GM18507 (cell line): ENCODE data around the gene MTUS2.

Experiments used
- DNase-seq: peaks from one replicate; pipeline ENCODE4 v3.0.0; 2011; ENCODE audit warnings: low read depth; ENCODE audit not compliant: insufficient read length; ENCODE audit errors: extremely low spot score
- FAIRE-seq: peaks from 2 replicates; lab custom pipeline; 2011; peaks lifted over from hg19 to GRCh38; lab: Jason Lieb, UNC

The MTUS2 gene

GRCh38 chr13:29131881-29132668, 311.9 kb downstream of the MTUS2 start:
- DNase-seq (no peak), FAIRE-seq (no peak)

GRCh38 chr13:29136341-29136740, 316.2 kb downstream of the MTUS2 start:
- no peak for FAIRE-seq
- no peak for DNase-seq

- DNase-seq (no peak), FAIRE-seq (no peak)
These were observed 316.9 kb downstream of the MTUS2 start for GRCh38 chr13:29137016-29137415.

- DNase-seq: no peak
- no peak for FAIRE-seq
These were observed 317.9 kb downstream of the MTUS2 start for GRCh38 chr13:29137995-29138394.

GRCh38 chr13:29140277-29140676, 320.1 kb downstream of the MTUS2 start:
- no peak for FAIRE-seq
- no peak for DNase-seq

DNA sequence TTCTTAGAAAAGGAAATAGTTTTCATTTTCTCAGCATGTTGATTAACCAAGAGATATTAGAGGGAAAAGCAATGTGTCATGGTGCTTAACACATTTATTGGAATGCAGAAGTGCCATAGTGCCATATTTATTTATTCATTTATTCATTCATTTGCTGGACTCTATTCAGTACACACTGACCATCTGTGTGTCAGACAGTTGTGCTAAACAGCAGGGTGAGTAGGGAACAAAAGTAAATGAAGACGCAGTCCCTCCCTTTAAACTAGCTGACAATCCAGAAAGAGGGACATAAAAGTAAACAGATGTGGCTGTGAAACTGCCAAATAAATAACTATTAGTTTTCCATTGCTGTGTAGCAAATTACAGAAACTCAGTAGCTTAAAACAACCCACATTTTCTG, 323.7 kb downstream of the MTUS2 start:
- no peak for FAIRE-seq

DNA sequence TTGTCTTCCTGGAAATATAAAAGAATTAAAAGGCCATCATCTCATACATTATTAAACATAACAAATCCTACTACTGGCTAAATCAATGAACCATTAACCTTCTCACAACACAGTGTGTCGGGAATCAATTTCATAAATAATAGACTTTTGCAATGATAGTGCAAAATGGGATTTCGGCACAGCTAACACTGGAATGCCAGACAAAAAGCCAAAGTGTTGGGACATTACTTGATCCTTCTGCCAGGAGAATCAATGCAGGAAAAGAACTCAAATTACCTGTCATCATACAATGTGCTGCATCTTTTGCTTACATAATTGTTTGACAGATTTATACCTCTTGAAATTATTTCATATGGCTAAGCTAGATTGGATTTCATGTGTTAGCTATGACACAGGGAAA, 334.3 kb downstream of the MTUS2 start:
- FAIRE-seq: no peak
- DNase-seq: no peak

More for the DNA sequence above, 323.7 kb downstream of the MTUS2 start:
- no peak for DNase-seq

- DNase-seq (no peak), FAIRE-seq (no peak)
These were observed 336.0 kb downstream of the MTUS2 start for GRCh38 chr13:29156136-29156535.

DNA sequence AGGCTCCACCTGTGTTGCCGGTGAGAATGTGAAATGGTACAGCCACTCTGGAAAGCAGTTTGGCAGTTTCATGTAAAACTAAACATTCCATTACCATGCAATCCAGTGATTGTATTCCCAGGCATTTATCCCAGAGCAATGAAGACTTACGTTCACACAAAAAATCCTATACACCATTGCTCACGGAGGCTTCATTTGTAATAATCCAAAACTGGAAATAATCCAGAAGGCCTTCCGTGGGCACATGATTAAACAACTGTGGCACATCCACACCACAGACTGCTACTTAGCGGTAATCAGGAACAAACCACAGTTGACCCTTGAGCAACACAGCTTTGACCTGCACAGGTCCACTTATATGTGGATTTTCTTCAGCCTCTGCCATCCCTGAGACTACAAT, 339.7 kb downstream of the MTUS2 start:
- DNase-seq (no peak), FAIRE-seq (no peak)

GRCh38 chr13:29160862-29161261, 340.7 kb downstream of the MTUS2 start:
- FAIRE-seq (no peak), DNase-seq (no peak)

DNA sequence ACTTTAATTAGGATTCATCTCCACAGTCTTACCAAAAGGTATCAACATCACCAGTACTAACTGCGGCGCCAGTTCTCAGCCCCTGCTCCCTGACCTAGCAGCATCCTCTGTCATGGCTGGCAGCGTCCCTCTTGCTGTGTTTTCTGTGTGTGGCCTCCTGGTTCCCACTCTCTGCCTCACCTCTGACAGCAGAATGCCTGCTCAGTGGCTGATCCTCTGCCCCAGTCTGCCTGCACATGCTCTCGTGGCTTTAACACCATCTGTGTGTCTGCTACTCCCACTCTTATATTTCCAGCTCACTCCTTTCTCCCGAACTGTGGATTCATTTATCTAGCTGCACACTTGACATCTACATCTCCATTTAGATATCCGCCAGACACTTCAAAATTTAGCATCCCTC, 341.5 kb downstream of the MTUS2 start:
- no peak for FAIRE-seq
- no peak for DNase-seq

DNA sequence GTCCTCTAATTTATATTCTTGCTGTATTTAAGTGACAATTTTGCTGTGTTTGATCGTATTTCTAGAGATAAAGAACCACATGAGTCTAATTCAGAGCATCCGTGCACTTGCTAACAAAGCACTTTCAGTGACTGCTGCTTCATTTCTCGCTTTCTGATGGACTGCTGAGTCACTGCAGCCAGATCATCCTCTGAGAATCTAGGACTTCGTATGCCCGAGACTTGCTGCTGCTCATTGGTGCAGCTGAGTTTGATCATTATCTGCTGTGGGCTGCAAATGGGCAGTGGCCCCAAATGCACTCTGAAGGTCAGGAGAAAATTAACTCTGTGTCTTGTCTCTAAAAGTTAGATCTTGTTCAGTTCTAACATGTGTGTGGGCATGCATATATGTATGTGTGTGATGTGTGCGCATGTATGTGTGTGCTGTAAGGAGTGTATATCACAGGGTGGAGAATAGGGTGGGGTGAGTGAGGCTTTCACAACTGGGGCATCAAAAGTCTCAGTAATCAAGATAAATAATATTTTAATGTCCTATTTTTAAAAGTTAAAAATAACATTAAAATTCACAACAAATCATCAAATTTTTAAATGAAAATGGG, 342.6 kb downstream of the MTUS2 start:
- FAIRE-seq (no peak), DNase-seq (no peak)

DNA sequence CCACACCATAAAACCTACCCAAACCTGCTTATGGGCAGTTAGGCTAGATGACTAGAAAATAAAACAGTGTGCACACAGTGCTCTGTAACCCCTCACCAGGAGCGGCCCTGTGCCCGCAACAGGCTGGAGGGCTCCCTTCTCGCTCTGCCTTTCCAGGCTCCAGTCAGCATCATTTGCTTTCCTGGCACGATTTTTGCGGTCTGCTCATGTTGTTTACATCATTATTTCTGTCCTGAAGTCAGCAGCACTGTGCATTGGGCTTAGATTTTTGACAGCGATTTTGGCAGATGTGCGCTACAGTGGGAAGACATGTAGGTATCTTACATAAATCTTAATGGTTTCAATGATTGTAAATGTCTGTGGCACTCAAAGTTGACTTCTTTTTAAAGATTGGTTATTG, 344.0 kb downstream of the MTUS2 start:
- FAIRE-seq (no peak), DNase-seq (no peak)

- FAIRE-seq: no peak
- DNase-seq: no peak
These were observed 345.1 kb downstream of the MTUS2 start for GRCh38 chr13:29165216-29165615.

DNA sequence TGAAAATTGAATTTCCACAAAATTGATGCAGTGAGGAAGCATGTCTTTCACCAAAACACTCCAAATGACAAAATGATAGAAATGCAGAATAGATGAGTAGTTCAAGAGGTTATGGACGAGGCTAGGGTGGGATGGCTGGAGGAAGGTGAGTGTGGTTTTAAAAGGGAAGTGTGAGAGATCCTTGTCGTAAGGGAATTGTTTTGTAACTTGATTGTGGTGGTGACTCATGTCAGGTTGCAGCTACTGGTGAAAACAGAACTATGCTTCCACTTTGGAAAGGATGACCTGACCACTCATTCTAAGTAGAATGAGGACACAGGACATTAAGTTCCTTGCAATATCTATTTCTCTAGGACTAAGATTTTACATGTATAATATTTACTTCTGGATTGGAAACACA, 345.7 kb downstream of the MTUS2 start:
- FAIRE-seq (no peak), DNase-seq (no peak)

DNA sequence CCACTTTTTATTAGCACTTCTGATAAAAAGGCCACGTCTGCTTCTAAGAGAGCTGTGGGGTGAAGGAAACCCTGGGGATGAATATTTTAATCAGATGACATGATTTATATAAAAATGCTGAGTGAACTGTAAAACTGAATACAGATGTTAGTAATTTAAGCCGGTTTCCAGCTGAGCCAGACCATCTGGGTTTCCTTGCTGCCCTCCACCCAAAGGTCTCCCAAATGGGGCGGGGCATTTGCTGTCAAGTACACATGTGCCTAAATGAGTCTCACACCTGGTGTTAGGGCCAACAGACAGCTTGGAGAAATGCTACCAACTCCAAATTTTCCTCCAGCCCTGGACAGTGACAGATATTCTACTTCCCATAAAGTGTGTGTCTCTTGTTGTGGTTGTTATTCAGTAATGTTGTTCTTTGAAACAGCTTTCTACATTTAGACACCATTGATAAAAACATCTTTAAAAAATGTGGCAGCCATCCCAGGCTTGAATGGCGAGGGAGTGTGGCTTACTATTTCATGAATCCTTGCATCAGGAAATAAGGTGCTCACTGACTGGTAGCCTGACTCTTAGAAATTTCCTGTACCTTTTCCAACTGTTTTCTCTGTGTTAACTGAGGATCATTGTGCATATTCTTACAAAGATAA, 350.4 kb downstream of the MTUS2 start:
- no peak for FAIRE-seq

DNA sequence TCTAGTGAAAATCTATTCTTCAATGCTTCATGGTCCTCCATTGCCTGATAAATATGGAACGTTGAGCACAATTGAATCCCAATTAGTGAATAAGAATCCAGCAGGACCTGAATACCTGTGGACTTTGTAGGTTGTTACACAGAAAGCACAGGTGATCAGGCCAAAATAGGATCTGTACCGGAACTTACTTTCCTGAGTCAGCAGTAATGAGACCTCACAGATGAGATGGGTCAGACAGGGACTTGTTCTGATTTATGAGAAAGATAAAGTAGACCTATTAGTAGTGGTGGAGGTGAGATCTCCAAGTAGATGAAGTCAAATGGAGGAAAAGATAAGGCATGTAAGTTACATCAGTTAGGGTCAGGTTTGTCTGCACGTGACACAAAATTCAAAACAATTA, 351.1 kb downstream of the MTUS2 start:
- no peak for DNase-seq
- no peak for FAIRE-seq

More for the DNA sequence above, 350.4 kb downstream of the MTUS2 start:
- no peak for DNase-seq

GRCh38 chr13:29174093-29174492, 354.0 kb downstream of the MTUS2 start:
- FAIRE-seq (no peak), DNase-seq (no peak)

GRCh38 chr13:29175250-29175873, 355.2 kb downstream of the MTUS2 start:
- no peak for FAIRE-seq
- DNase-seq: no peak

- no peak for DNase-seq
- no peak for FAIRE-seq
These were observed 359.9 kb downstream of the MTUS2 start for GRCh38 chr13:29180055-29180454.
